ENCODE data around the gene ZBTB7C.

GRCh38 chr18:48217258-48218250 lies 191.6 kb downstream of the ZBTB7C start:
- TF ChIP-seq CTCF (conservative IDR thresholded peaks at IDR 0.05; ENCODE audit: low read depth, low read length), result no peak
- TF ChIP-seq POLR2A (IDR thresholded peaks at IDR 0.05; ENCODE audit: low read depth, low read length), result no peak
- TF ChIP-seq FOS (IDR thresholded peaks at IDR 0.05; ENCODE audit: low read depth, low read length), result no peak
